ENCODE results near the gene RASSF4.

- TF ChIP-seq CTCF (IDR thresholded peaks at IDR 0.05; ENCODE audit: low read depth, low read length) (no peak), EZH2phosphoT487 (IDR thresholded peaks at IDR 0.05; ENCODE audit: low read depth) (no peak)
These were observed 30.1 kb downstream of the RASSF4 start for GRCh38 chr10:44989597-44990301.

All from OCI-LY3 (cell line).